HG03558 (cell line): ENCODE data around the gene JAK3.
"Not testable (repeated sequence)": the region's sequence is repeated elsewhere in the genome, so short reads cannot be mapped to it uniquely, and the experiment has no call there.

Source experiments
- ATAC-seq: cut with Tn5 transposase; IDR thresholded peaks from one replicate; pipeline ENCODE4 v1.9.1; 2021; ENCODE audit warnings: moderate number of reproducible peaks; ENCODE audit not compliant: unreplicated experiment; ENCODE audit errors: extremely low read depth

JAK3 gene

GRCh38 chr19:17783721-17784120 is 64.1 kb downstream of the JAK3 start:
- ATAC-seq: not testable (repeated sequence)

DNA sequence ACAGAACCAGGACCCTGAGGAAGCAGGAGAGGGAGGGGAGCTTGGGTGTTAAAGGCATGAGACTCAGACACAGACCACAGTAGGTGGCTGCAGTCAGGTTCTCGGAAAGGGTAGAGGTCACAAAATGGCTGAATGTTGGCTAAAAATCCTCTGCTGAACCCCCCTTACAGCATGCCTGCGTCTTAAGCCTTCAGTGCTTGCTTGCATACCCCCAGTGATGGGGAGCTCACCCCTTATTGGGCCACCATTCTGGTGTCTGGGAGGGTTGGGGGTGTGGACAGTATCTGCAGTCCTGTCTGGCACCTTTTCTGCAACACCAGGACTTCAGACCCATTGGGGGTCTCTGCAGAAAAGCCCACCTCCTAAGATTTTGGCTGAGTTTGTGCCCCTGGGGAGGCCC is 67.0 kb downstream of the JAK3 start:
- ATAC-seq: no peak

DNA sequence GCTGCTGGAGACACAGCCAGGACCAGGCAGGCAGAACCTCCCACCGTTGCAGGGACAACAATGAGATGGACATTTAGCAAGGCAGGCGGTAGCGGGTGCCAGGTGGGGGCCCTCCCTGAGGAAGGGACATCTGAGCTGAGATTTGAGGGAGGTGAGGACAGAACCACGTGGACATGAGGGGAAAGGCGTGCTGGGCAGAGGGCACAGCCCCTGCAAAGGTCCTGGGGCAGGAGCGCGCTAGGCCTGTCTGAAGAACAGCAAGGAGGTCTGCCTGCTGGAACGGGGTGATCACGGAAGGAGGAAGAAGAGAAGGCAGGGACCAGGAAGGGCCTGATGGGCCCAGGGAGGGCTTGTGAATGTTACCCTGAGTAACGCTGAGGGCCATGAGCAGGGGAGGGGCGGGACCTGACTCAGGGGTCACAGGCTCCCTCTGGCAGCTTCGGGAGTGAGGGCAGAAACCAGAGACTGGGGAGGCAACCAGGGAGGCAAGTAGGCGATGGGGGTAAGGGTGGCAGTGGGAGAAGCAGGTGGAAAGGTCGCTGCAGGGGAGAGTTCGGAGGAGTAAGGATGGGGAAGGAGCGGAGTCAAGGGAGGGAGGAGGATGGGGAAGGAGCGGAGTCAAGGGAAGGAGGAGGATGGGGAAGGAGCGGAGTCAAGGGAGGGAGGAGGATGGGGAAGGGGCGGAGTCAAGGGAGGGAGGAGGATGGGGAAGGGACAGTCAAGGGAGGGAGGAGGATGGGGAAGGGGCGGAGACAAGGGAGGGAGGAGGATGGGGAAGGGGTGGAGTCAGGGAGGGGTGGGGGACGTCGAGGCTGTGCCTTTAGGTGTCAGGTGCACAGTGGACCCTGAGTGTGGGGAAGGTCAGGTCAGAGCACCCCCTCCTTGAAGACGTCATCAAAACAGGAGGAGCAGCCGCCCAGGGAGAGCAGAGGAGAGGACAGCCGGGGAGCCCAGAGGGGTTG is 68.5 kb downstream of the JAK3 start:
- no peak for ATAC-seq

GRCh38 chr19:17778251-17778967 is 69.4 kb downstream of the JAK3 start:
- ATAC-seq: no peak

DNA sequence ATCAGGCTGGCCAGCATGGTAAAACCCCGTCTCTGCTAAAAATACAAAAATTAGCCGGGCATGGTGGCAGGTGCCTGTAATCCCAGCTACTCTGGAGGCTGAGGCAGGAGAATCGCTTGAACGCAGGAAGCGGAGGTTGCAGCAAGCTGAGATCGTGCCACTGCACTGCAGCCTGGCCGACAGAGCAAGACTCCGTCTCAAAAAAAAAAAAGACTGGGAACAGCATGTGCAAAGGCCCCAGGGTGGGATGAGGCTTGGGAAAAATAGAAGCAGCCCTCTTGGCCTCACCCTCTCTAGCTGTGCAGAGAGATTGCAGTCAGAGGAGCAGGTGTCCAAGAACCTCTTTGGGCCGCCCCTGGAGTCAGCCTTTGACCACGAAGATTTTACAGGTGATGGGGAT is 69.9 kb downstream of the JAK3 start:
- ATAC-seq: not testable (repeated sequence)

- peak; percentile 51 for ATAC-seq
Observed at GRCh38 chr19:17775991-17776803, 71.6 kb downstream of the JAK3 start.

DNA sequence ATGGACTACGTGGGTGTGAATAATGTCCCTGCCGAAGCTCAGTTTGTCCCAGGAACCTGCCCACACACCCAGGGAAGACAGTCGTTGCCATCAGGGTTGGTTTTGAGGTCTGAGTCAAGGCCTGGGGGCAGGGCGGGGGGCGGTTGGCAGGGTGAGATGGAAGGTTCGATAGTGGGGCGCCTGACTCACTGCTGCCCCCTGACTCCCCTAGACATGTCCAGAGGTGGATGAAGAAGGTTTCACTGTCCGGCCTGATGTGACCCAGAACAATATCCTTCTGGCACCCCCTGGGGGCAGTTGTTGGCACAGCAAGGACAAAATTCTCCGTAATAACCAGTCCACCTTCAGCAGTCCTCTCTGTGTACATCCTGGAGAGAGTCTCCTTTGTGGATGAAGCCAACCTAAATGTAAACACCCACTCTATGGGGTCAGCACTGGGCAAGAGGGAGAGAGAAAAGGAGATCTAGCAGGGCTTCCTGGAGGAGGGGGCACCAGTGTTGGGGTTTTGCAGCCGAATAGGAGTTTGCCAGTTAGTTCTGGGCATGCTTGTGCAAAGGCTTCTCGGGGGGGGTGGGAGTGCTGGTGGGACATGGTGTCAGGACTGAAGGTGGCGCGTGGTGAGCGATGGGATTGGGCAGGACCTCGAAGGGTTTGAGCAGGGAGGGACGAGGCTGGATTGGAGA is 72.4 kb downstream of the JAK3 start:
- no peak for ATAC-seq
